Upper lobe of left lung (tissue), 4 donors: Measurements from ENCODE around the gene CYBA.

ENCODE experiments used
- CTCF ChIP-seq, 6 experiments: fragments of 450-650 bp in 4 of 6; fragments of 200-600 bp in 2 of 6; sonication (generic) in 2 of 6; IDR thresholded peaks; one replicate each; pipeline ENCODE4 v1.5.1; 2016 to 2019; ENCODE audit warnings: antibody characterized with exemption in 6 of 6
- POLR2A ChIP-seq, 4 donors: fragments of 450-650 bp; IDR thresholded peaks; one replicate each; pipeline ENCODE4 v1.5.1; 2016 to 2017; ENCODE audit warnings: antibody characterized with exemption in 4 of 4, mild to moderate bottlenecking in 2 of 4

- TF ChIP-seq CTCF (IDR thresholded peaks at IDR 0.05) (no peak), POLR2A (IDR thresholded peaks at IDR 0.05) (no peak)
These were observed 41.2 kb upstream of the CYBA start for GRCh38 chr16:88691924-88692560.
